SK-N-SH (cell line): ENCODE measurements around the gene MARCHF10. TPM values are rescaled to one million over a fixed set of nuclear protein-coding genes. Genes with fewer than 3 reads are reported as not detected.
A peak's percentile ranks its signal among the peaks of the same experiment; 100 is the strongest.

Experiments used
- CHD2 ChIP-seq: fragments of 150-350 bp; IDR thresholded peaks from 2 replicates; pipeline ENCODE4 v1.6.1; 2018; ENCODE audit warnings: low read length; ENCODE audit not compliant: partially characterized antibody
- EP300 ChIP-seq, 2 experiments: IDR thresholded peaks; 2 replicates each; pipeline versions ENCODE4 v1.4.0 to v1.6.1; 2012; ENCODE audit warnings: borderline replicate concordance in 1 of 2, low read depth in 1 of 2, low read length in 1 of 2
- FOXJ3 ChIP-seq: sonication (generic); formaldehyde crosslinking; IDR thresholded peaks from 2 replicates; pipeline ENCODE4 v1.5.1; 2020; ENCODE audit warnings: mild to moderate bottlenecking, missing genetic modification reagents
- FOXM1 ChIP-seq: IDR thresholded peaks from 2 replicates; pipeline ENCODE4 v1.4.0; 2012; ENCODE audit warnings: low read depth, mild to moderate bottlenecking
- GABPA ChIP-seq: IDR thresholded peaks from 2 replicates; pipeline ENCODE4 v1.4.0; 2012; ENCODE audit warnings: low read depth, mild to moderate bottlenecking
- GATA2 ChIP-seq: sonication (generic); formaldehyde crosslinking; IDR thresholded peaks from 2 replicates; pipeline ENCODE4 v1.5.0; 2020; ENCODE audit warnings: mild to moderate bottlenecking, missing genetic modification reagents
- JUND ChIP-seq: IDR thresholded peaks from 2 replicates; pipeline ENCODE4 v1.4.0; 2012
- MEF2A ChIP-seq: IDR thresholded peaks from 2 replicates; pipeline ENCODE4 v1.4.0; 2012; ENCODE audit warnings: low read depth, borderline replicate concordance
- MXI1 ChIP-seq: IDR thresholded peaks from 2 replicates; pipeline ENCODE4 v1.6.1; 2012; ENCODE audit warnings: mild to moderate bottlenecking, low read depth, low read length, improper control_type of control experiment
- NFIC ChIP-seq: IDR thresholded peaks from 2 replicates; pipeline ENCODE4 v1.4.0; 2012; ENCODE audit warnings: borderline replicate concordance
- NRF1 ChIP-seq: IDR thresholded peaks from 2 replicates; pipeline ENCODE4 v1.6.1; 2012; ENCODE audit warnings: low read depth, mild to moderate bottlenecking, low read length
- RFX5 ChIP-seq: IDR thresholded peaks from 2 replicates; pipeline ENCODE4 v1.6.1; 2012; ENCODE audit warnings: mild to moderate bottlenecking, improper control_type of control experiment, low read length
- SIN3A ChIP-seq: IDR thresholded peaks from 2 replicates; pipeline ENCODE4 v1.6.1; 2012; ENCODE audit warnings: low read depth, mild to moderate bottlenecking, low read length, moderate library complexity, borderline replicate concordance
- SMC3 ChIP-seq: IDR thresholded peaks from 2 replicates; pipeline ENCODE4 v1.6.1; 2012; ENCODE audit warnings: low read depth, low read length, improper control_type of control experiment
- TAF1 ChIP-seq: IDR thresholded peaks from 2 replicates; pipeline ENCODE4 v1.6.1; 2012; ENCODE audit warnings: low read depth, mild to moderate bottlenecking, low read length, moderate library complexity, borderline replicate concordance
- TCF12 ChIP-seq: IDR thresholded peaks from 2 replicates; pipeline ENCODE4 v1.4.0; 2012
- TEAD4 ChIP-seq: IDR thresholded peaks from 2 replicates; pipeline ENCODE4 v1.4.0; 2012; ENCODE audit warnings: mild to moderate bottlenecking, borderline replicate concordance; ENCODE audit not compliant: insufficient read depth
- YY1 ChIP-seq: IDR thresholded peaks from 2 replicates; pipeline ENCODE4 v1.4.0; 2012; ENCODE audit warnings: low read depth, mild to moderate bottlenecking
- polyA plus RNA-seq, 3 experiments: library from polyadenylated mRNA; depleted of rRNA; stranded (reverse); fragments of >200 nt; gene quantifications; 2 replicates each; pipeline ENCODE4 v1.2.3, GENCODE V29; 2012
- TF ChIP-seq, protein P1 (sequence below): IDR thresholded peaks from 2 replicates; pipeline ENCODE4; 2012
- TF ChIP-seq, protein P2 (sequence below): fragments of 150-350 bp; IDR thresholded peaks from 2 replicates; pipeline ENCODE4 v1.6.1; 2017; ENCODE audit warnings: antibody characterized with exemption, low read length, low read depth, borderline replicate concordance
- TF ChIP-seq, protein P3 (sequence below): IDR thresholded peaks from 2 replicates; pipeline ENCODE4 v1.6.1; 2012; ENCODE audit warnings: mild to moderate bottlenecking, low read depth, low read length, moderate library complexity

MARCHF10 gene
- polyA plus RNA-seq, 1 of the 3 experiments (the other 2 are of a cell fraction): 0.16 TPM

GRCh38 chr17:62819511-62820221, 11.6 kb upstream of the MARCHF10 start (continued):
- TF ChIP-seq EP300 (IDR thresholded peaks at IDR 0.05; ENCODE audit: borderline replicate concordance in 1 of 2, low read depth in 1 of 2, low read length in 1 of 2) (peak in 1 of 2 experiments; percentile 92; a peak in 1 of 4 replicates), FOXM1 (peak; percentile 52; the same call in 1 of the 2 replicates), GATA2 (CRISPR knock-in tag) (no peak), TCF12 (peak; percentile 90), CHD2 (no peak), SIN3A (no peak), YY1 (no peak), TAF1 (peak; percentile 70), GABPA (no peak), NRF1 (no peak), MXI1 (no peak), MEF2A (peak; percentile 46; the same call in 1 of the 2 replicates), FOXJ3 (CRISPR knock-in tag) (no peak), RFX5 (no peak), JUND (peak; percentile 92), NFIC (peak; percentile 83), SMC3 (peak; percentile 5; the same call in 1 of the 2 replicates), TEAD4 (peak; percentile 97)
- TF ChIP-seq, protein P1, sequence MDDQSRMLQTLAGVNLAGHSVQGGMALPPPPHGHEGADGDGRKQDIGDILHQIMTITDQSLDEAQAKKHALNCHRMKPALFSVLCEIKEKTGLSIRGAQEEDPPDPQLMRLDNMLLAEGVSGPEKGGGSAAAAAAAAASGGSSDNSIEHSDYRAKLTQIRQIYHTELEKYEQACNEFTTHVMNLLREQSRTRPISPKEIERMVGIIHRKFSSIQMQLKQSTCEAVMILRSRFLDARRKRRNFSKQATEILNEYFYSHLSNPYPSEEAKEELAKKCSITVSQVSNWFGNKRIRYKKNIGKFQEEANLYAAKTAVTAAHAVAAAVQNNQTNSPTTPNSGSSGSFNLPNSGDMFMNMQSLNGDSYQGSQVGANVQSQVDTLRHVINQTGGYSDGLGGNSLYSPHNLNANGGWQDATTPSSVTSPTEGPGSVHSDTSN: peak; percentile 75
- TF ChIP-seq, protein P2, sequence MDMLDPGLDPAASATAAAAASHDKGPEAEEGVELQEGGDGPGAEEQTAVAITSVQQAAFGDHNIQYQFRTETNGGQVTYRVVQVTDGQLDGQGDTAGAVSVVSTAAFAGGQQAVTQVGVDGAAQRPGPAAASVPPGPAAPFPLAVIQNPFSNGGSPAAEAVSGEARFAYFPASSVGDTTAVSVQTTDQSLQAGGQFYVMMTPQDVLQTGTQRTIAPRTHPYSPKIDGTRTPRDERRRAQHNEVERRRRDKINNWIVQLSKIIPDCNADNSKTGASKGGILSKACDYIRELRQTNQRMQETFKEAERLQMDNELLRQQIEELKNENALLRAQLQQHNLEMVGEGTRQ: no peak
- TF ChIP-seq, protein P3, sequence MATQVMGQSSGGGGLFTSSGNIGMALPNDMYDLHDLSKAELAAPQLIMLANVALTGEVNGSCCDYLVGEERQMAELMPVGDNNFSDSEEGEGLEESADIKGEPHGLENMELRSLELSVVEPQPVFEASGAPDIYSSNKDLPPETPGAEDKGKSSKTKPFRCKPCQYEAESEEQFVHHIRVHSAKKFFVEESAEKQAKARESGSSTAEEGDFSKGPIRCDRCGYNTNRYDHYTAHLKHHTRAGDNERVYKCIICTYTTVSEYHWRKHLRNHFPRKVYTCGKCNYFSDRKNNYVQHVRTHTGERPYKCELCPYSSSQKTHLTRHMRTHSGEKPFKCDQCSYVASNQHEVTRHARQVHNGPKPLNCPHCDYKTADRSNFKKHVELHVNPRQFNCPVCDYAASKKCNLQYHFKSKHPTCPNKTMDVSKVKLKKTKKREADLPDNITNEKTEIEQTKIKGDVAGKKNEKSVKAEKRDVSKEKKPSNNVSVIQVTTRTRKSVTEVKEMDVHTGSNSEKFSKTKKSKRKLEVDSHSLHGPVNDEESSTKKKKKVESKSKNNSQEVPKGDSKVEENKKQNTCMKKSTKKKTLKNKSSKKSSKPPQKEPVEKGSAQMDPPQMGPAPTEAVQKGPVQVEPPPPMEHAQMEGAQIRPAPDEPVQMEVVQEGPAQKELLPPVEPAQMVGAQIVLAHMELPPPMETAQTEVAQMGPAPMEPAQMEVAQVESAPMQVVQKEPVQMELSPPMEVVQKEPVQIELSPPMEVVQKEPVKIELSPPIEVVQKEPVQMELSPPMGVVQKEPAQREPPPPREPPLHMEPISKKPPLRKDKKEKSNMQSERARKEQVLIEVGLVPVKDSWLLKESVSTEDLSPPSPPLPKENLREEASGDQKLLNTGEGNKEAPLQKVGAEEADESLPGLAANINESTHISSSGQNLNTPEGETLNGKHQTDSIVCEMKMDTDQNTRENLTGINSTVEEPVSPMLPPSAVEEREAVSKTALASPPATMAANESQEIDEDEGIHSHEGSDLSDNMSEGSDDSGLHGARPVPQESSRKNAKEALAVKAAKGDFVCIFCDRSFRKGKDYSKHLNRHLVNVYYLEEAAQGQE: no peak; the same call in 1 of the 2 replicates
